LNCAP (cell line): Measurements from ENCODE around the gene GLYATL1B.

Source experiments
- TF ChIP-seq, protein P1 (sequence below): fragments of 450-650 bp; IDR thresholded peaks from 2 replicates; pipeline ENCODE4 v1.5.1; 2017; ENCODE audit warnings: mild to moderate bottlenecking

Gene GLYATL1B

GRCh38 chr11:59112494-59112893 is 26.4 kb downstream of the GLYATL1B start:
- TF ChIP-seq, protein P1, sequence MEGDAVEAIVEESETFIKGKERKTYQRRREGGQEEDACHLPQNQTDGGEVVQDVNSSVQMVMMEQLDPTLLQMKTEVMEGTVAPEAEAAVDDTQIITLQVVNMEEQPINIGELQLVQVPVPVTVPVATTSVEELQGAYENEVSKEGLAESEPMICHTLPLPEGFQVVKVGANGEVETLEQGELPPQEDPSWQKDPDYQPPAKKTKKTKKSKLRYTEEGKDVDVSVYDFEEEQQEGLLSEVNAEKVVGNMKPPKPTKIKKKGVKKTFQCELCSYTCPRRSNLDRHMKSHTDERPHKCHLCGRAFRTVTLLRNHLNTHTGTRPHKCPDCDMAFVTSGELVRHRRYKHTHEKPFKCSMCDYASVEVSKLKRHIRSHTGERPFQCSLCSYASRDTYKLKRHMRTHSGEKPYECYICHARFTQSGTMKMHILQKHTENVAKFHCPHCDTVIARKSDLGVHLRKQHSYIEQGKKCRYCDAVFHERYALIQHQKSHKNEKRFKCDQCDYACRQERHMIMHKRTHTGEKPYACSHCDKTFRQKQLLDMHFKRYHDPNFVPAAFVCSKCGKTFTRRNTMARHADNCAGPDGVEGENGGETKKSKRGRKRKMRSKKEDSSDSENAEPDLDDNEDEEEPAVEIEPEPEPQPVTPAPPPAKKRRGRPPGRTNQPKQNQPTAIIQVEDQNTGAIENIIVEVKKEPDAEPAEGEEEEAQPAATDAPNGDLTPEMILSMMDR = no peak

GRCh38 chr11:59114344-59114743 is 28.2 kb downstream of the GLYATL1B start:
- TF ChIP-seq, protein P1 = no peak

DNA sequence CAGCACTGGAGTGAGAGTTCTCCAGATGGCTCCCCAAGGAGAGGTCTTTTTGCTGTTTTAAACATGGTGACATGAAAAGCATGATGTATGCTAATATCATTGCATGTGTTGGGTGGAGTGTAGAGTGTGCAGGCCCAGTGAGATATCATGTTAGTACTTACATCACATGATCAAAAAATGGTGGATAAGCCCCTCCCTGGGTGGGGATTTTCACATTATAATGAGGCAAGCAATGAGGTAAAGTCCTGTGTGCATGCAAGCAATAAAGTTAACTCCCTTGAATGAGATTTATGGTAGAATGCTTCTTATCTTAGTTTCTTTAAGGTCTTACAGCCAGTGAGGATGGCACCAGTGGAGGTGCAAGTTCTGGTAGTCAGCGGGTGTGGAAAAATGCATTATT is 29.4 kb downstream of the GLYATL1B start:
- TF ChIP-seq, protein P1 = no peak

DNA sequence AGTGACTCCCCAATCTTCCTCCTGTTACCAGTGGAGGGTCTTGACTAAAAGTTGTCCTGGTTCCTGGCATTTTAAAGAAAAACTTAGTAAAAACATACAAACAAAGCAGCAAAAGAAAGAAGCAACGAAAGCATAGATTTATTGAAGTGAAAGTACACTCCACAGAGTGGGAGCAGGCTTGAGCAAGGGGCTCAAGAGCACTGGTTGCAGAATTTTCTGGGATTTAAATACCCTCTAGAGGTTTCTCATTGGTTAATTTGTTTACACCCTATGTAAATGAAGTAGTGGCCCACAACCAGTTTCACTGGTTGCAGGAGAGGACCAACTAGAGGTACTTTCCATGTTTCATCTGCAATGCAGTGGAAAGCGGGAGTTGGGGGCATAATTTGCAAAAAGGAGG is 31.7 kb downstream of the GLYATL1B start:
- TF ChIP-seq, protein P1 = no peak

DNA sequence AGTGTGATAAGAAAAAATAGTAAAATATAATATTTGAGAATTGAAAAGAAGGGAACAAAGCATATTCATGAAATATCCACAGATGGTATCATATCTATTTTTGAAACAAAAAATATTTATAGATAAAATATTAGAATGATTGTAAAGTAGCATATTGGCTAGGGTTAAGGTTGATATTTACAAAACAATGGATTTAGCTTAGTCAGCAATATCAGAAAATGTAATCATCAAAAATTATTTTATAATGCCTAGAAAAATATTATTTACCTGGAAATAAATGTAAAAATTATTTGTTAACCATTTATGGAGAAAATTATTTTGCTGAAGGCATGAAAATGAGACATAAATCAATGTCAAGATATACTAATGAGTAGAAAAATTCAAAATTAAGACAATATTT is 33.7 kb downstream of the GLYATL1B start:
- TF ChIP-seq, protein P1 = no peak

DNA sequence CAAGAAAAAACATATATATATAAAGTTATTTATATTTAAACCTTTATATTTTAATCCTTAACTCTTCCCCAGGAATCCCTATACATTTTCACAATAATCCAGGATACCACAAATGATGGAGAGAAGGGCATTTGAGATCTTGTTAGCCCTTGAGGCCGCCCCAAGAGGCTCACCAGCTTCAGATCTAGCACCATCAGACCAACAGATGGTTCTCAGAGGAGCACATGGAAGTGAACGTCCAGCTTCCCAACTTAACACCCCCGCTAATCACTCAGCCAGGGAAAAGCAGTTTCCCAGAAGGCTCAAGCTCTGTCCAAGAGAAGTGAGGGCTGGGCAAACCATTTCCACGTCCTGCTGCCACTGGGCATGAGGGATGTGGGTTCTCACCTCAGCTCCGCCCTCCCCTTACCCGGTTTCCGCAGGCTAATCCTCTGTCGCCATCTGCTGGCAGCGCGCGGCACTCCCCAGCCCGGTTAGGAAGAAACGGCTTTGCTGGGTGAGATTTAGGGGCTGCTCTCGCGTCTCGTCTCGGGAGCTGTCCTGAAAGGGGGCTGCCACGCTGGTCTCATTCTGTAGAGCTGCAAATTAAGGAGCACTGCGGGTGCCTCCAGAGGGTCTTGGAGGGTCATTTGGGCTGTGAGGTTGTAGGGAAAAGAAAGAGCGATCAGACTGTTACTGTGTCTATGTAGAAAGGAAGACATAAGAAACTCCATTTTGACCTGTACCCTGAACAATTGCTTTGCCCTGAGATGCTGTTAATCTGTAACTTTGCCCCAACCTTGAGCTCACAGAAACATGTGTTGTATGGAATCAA is 49.7 kb downstream of the GLYATL1B start:
- TF ChIP-seq, protein P1 = peak; percentile 98

- TF ChIP-seq, protein P1 = no peak
Observed at GRCh38 chr11:59137190-59137589, 51.1 kb downstream of the GLYATL1B start.
